Parathyroid adenoma (tissue), 2 donors: ENCODE results near the gene BMP10.

ENCODE experiments used
- H2AFZ ChIP-seq: fragments of 300-600 bp; sonication (generic); one replicate; pipeline ENCODE4 v1.7.0; 2017; ENCODE audit warnings: antibody characterized with exemption, mild to moderate bottlenecking
- H3K27ac ChIP-seq: fragments of 300-600 bp; sonication (generic); one replicate; pipeline ENCODE4 v1.7.0; 2017
- H3K27me3 ChIP-seq: fragments of 300-600 bp; sonication (generic); one replicate; pipeline ENCODE4 v1.7.0; 2017; ENCODE audit warnings: low read length; ENCODE audit not compliant: control insufficient read depth, insufficient read depth
- H3K36me3 ChIP-seq: fragments of 300-600 bp; sonication (generic); one replicate; pipeline ENCODE4 v1.7.0; 2017; ENCODE audit warnings: low read length; ENCODE audit not compliant: control insufficient read depth, insufficient read depth
- H3K4me1 ChIP-seq: fragments of 300-600 bp; sonication (generic); one replicate; pipeline ENCODE4 v1.7.0; 2017; ENCODE audit warnings: control low read depth
- H3K4me2 ChIP-seq: fragments of 300-600 bp; sonication (generic); one replicate; pipeline ENCODE4 v1.7.0; 2017; ENCODE audit warnings: low read length
- H3K4me3 ChIP-seq: fragments of 300-600 bp; sonication (generic); one replicate; pipeline ENCODE4 v1.7.0; 2017; ENCODE audit warnings: low read depth, low read length
- H3K79me2 ChIP-seq: fragments of 300-600 bp; sonication (generic); one replicate; pipeline ENCODE4 v1.7.0; 2017; ENCODE audit warnings: control low read depth
- H3K9ac ChIP-seq: fragments of 300-600 bp; sonication (generic); one replicate; pipeline ENCODE4 v1.7.0; 2017; ENCODE audit warnings: mild to moderate bottlenecking
- H3K9me3 ChIP-seq: fragments of 300-600 bp; sonication (generic); one replicate; pipeline ENCODE4 v1.7.0; 2017; ENCODE audit warnings: low read length; ENCODE audit not compliant: control insufficient read depth
- TF ChIP-seq, protein P1 (sequence below): fragments of 300-600 bp; sonication (generic); IDR thresholded peaks from one replicate; pipeline ENCODE4 v1.7.0; 2017; ENCODE audit warnings: antibody characterized with exemption, mild to moderate bottlenecking
- donor health status: primary hyperparathyroidism.

BMP10 gene

DNA sequence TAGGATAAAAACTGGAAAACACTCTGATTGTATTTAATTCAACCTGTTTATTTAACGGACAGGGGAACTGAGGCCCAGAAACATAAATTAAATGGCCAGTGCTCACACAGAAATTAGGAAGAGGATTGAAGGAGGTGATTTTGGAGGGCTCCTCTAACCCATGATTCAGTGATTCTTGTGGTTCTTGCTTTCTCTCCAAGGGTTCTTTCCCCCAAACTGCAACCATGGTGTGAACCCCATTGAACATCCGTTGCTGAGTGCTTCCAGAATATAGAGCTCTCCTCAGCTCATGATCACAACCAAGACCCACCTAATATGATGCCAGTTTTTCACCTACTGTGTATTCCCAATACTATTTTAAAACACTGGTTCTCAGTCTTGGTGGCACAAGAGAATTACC lies 41.4 kb downstream of the BMP10 start:
- TF ChIP-seq, protein P1, sequence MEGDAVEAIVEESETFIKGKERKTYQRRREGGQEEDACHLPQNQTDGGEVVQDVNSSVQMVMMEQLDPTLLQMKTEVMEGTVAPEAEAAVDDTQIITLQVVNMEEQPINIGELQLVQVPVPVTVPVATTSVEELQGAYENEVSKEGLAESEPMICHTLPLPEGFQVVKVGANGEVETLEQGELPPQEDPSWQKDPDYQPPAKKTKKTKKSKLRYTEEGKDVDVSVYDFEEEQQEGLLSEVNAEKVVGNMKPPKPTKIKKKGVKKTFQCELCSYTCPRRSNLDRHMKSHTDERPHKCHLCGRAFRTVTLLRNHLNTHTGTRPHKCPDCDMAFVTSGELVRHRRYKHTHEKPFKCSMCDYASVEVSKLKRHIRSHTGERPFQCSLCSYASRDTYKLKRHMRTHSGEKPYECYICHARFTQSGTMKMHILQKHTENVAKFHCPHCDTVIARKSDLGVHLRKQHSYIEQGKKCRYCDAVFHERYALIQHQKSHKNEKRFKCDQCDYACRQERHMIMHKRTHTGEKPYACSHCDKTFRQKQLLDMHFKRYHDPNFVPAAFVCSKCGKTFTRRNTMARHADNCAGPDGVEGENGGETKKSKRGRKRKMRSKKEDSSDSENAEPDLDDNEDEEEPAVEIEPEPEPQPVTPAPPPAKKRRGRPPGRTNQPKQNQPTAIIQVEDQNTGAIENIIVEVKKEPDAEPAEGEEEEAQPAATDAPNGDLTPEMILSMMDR, result no peak
- Histone ChIP-seq H2AFZ (peak overlapping the region; percentile 62), H3K27ac (peak overlapping the region; percentile 45), H3K36me3 (no peaks in the 10 kb centered on the region), H3K27me3 (no peaks in the 10 kb centered on the region), H3K4me2 (peak overlapping the region; percentile 34), H3K4me1 (peaks cover 6% of the 10 kb centered on the region), H3K9me3 (no peaks in the 10 kb centered on the region), H3K79me2 (no peaks in the 10 kb centered on the region), H3K4me3 (no peak overlapping the region), H3K9ac (no peak overlapping the region)

GRCh38 chr2:68828887-68829708 lies 42.1 kb downstream of the BMP10 start:
- H3K4me2 ChIP-seq, result peak overlapping the region; percentile 34
- TF ChIP-seq, protein P1, result no peak
- no peak overlapping the region for H3K9ac ChIP-seq
- peaks cover 6% of the 10 kb centered on the region for H3K4me1 ChIP-seq
- no peaks in the 10 kb centered on the region for H3K9me3 ChIP-seq
- no peak overlapping the region for H3K4me3 ChIP-seq
- H2AFZ ChIP-seq, result peak overlapping the region; percentile 62
- peak overlapping the region; percentile 45 for H3K27ac ChIP-seq
- H3K36me3 ChIP-seq, result no peaks in the 10 kb centered on the region
- H3K27me3 ChIP-seq, result no peaks in the 10 kb centered on the region
- H3K79me2 ChIP-seq, result no peaks in the 10 kb centered on the region

- TF ChIP-seq, protein P1, result no peak
- H3K27ac ChIP-seq, result no peak overlapping the region
- H3K79me2 ChIP-seq, result no peaks in the 10 kb centered on the region
- no peaks in the 10 kb centered on the region for H3K27me3 ChIP-seq
- H3K9me3 ChIP-seq, result no peaks in the 10 kb centered on the region
- no peak overlapping the region for H3K4me2 ChIP-seq
- H3K4me1 ChIP-seq, result peaks cover 6% of the 10 kb centered on the region
- no peak overlapping the region for H3K4me3 ChIP-seq
- H3K9ac ChIP-seq, result no peak overlapping the region
- H2AFZ ChIP-seq, result no peak overlapping the region
- no peaks in the 10 kb centered on the region for H3K36me3 ChIP-seq
These were observed 43.5 kb downstream of the BMP10 start for GRCh38 chr2:68827666-68828065.

- no peak overlapping the region for H3K9ac ChIP-seq
- no peak overlapping the region for H3K27ac ChIP-seq
- H3K9me3 ChIP-seq, result no peaks in the 10 kb centered on the region
- H3K4me1 ChIP-seq, result peaks cover 6% of the 10 kb centered on the region
- no peaks in the 10 kb centered on the region for H3K27me3 ChIP-seq
- H2AFZ ChIP-seq, result no peak overlapping the region
- TF ChIP-seq, protein P1, result no peak
- no peak overlapping the region for H3K4me2 ChIP-seq
- H3K36me3 ChIP-seq, result no peaks in the 10 kb centered on the region
- H3K79me2 ChIP-seq, result no peaks in the 10 kb centered on the region
- H3K4me3 ChIP-seq, result no peak overlapping the region
These were observed 45.3 kb downstream of the BMP10 start for GRCh38 chr2:68825866-68826265.

DNA sequence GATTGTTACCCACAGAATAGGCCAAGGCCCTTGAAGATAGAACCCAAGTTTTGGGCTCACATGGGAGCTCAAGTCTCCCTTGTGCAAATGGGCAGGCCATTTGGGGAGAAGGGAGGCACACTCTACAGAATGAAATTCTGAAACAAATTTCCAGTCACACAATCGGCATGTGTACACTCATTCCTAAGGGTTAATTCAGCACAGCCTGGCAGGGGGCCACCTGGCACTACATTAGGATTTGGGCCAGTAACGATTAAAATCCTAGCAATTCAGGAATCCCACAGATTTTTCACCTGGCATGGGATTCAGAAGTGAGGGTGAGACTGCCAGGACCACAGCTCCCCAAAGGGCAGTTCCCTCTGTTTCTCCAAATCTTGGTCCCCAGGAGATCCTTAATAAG lies 46.4 kb downstream of the BMP10 start:
- H3K9ac ChIP-seq, result no peak overlapping the region

More for the DNA sequence above, 46.4 kb downstream of the BMP10 start:
- Histone ChIP-seq H3K9me3 (no peaks in the 10 kb centered on the region), H3K4me3 (no peak overlapping the region), H3K4me1 (peaks cover 6% of the 10 kb centered on the region), H3K27ac (no peak overlapping the region), H2AFZ (no peak overlapping the region), H3K27me3 (no peaks in the 10 kb centered on the region), H3K79me2 (no peaks in the 10 kb centered on the region), H3K4me2 (no peak overlapping the region), H3K36me3 (no peaks in the 10 kb centered on the region)
- TF ChIP-seq, protein P1, result no peak
